ENCODE data around the gene CRKL. TPM values are rescaled to one million over a fixed set of nuclear protein-coding genes. Genes with fewer than 3 reads are reported as not detected.

CRKL gene
- polyA plus RNA-seq, 4 donors: 57.0 to 66.0 (median 61.4) TPM

- no peak for DNase-seq (ENCODE audit: low read depth in 4 of 4, low spot score in 2 of 4)
Measured at GRCh38 chr22:20948989-20949388, 31.8 kb downstream of the CRKL start.

- DNase-seq (ENCODE audit: low read depth in 4 of 4, low spot score in 2 of 4): no peak
Measured at GRCh38 chr22:20949698-20950183, 32.5 kb downstream of the CRKL start.

- DNase-seq (ENCODE audit: low read depth in 4 of 4, low spot score in 2 of 4): no peak
Measured at GRCh38 chr22:20951151-20951931, 34.1 kb downstream of the CRKL start.

GRCh38 chr22:20951932-20952380, 34.7 kb downstream of the CRKL start:
- no peak for DNase-seq (ENCODE audit: low read depth in 4 of 4, low spot score in 2 of 4)

GRCh38 chr22:20952544-20953341, 35.5 kb downstream of the CRKL start:
- DNase-seq (ENCODE audit: low read depth in 4 of 4, low spot score in 2 of 4): no peak

GRCh38 chr22:20953342-20953608, 36.1 kb downstream of the CRKL start:
- no peak for DNase-seq (ENCODE audit: low read depth in 4 of 4, low spot score in 2 of 4)

GRCh38 chr22:20953668-20954500, 36.7 kb downstream of the CRKL start:
- no peak for DNase-seq (ENCODE audit: low read depth in 4 of 4, low spot score in 2 of 4)

GRCh38 chr22:20955548-20955947, 38.3 kb downstream of the CRKL start:
- no peak for DNase-seq (ENCODE audit: low read depth in 4 of 4, low spot score in 2 of 4)

GRCh38 chr22:20956258-20957101, 39.3 kb downstream of the CRKL start:
- DNase-seq (ENCODE audit: low read depth in 4 of 4, low spot score in 2 of 4): no peak

GRCh38 chr22:20957102-20957682, 40.0 kb downstream of the CRKL start:
- DNase-seq (ENCODE audit: low read depth in 4 of 4, low spot score in 2 of 4): no peak

- no peak for DNase-seq (ENCODE audit: low read depth in 4 of 4, low spot score in 2 of 4)
Measured at GRCh38 chr22:20957683-20958431, 40.6 kb downstream of the CRKL start.

GRCh38 chr22:20959578-20960461, 42.6 kb downstream of the CRKL start:
- DNase-seq (ENCODE audit: low read depth in 4 of 4, low spot score in 2 of 4): no peak

GRCh38 chr22:20960609-20961008, 43.4 kb downstream of the CRKL start:
- DNase-seq (ENCODE audit: low read depth in 4 of 4, low spot score in 2 of 4): no peak

GRCh38 chr22:20962491-20962945, 45.3 kb downstream of the CRKL start:
- DNase-seq (ENCODE audit: low read depth in 4 of 4, low spot score in 2 of 4): no peak

GRCh38 chr22:20963201-20964052, 46.2 kb downstream of the CRKL start:
- no peak for DNase-seq (ENCODE audit: low read depth in 4 of 4, low spot score in 2 of 4)

- no peak for DNase-seq (ENCODE audit: low read depth in 4 of 4, low spot score in 2 of 4)
Measured at GRCh38 chr22:20964090-20964798, 47.0 kb downstream of the CRKL start.

GRCh38 chr22:20964799-20965103, 47.5 kb downstream of the CRKL start:
- DNase-seq (ENCODE audit: low read depth in 4 of 4, low spot score in 2 of 4): no peak
